ENCODE measurements around the gene CBLN1. TPM values are rescaled to one million over a fixed set of nuclear protein-coding genes. Genes with fewer than 3 reads are reported as not detected.

Gene CBLN1
- total and polyA plus RNA-seq, 4 donors, result 0.58 to 1.2 TPM; not detected in 2

- DNase-seq (no peak), ATAC-seq (ENCODE audit: low FRiP score) (no peak)
- 1 to 3% methylated on average over 11 of the region's 11 CpGs for WGBS, 2 donors
- no peak overlapping the region for H3K27ac ChIP-seq (ENCODE audit: low read depth in 1 of 2, low read length in 2 of 2)
- no peak overlapping the region for H3K4me3 ChIP-seq (ENCODE audit: low read length in 2 of 2)
- intact Hi-C loops (cut with DNase I), result no loop called here
- no peaks in the 10 kb centered on the region for H3K9me3 ChIP-seq (ENCODE audit: control insufficient read depth, low read length)
- H3K27me3 ChIP-seq (ENCODE audit: control insufficient read depth in 1 of 2, insufficient read depth in 2 of 2, low read length in 1 of 2), result peaks cover 0 to 4% of the 10 kb centered on the region in 2 donors
- H3K4me1 ChIP-seq (ENCODE audit: control insufficient read depth in 1 of 2, insufficient read depth in 2 of 2, low read length in 2 of 2), result no peaks in the 10 kb centered on the region
- H3K36me3 ChIP-seq (ENCODE audit: control insufficient read depth in 1 of 2, insufficient read depth in 2 of 2, low read length in 1 of 2), result no peaks in the 10 kb centered on the region
Measured at GRCh38 chr16:49274591-49274990, 7.0 kb downstream of the CBLN1 start.

DNA sequence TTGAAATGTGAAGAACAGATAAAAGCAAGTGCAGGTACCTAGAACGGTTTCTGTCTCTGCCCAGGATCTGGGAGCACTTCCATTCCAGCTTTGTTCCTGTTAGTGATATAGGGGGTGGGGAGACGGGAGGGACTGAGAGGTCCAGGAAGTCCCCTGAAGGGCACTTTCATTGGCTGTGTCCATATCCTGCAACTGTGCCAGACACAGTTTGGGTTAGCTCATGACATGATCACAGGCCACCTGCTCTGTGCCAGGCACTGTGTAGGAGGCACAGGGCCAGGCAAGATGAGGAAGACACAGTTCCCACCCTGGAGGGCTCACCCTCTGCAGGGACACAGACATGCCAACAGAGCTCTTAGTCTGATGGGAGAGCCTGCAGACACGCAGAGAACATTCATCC, 7.9 kb downstream of the CBLN1 start:
- ATAC-seq (ENCODE audit: low FRiP score), result no peak
- H3K27me3 ChIP-seq (ENCODE audit: control insufficient read depth in 1 of 2, insufficient read depth in 2 of 2, low read length in 1 of 2), result peaks cover 0 to 4% of the 10 kb centered on the region in 2 donors

GRCh38 chr16:49271363-49271762, 10.3 kb downstream of the CBLN1 start:
- Histone ChIP-seq H3K27ac (ENCODE audit: low read depth in 1 of 2, low read length in 2 of 2) (no peak overlapping the region), H3K4me1 (ENCODE audit: control insufficient read depth in 1 of 2, insufficient read depth in 2 of 2, low read length in 2 of 2) (no peaks in the 10 kb centered on the region), H3K36me3 (ENCODE audit: control insufficient read depth in 1 of 2, insufficient read depth in 2 of 2, low read length in 1 of 2) (no peaks in the 10 kb centered on the region), H3K9me3 (ENCODE audit: control insufficient read depth, low read length) (no peaks in the 10 kb centered on the region), H3K27me3 (ENCODE audit: control insufficient read depth in 1 of 2, insufficient read depth in 2 of 2, low read length in 1 of 2) (peaks cover 0 to 4% of the 10 kb centered on the region in 2 donors), H3K4me3 (ENCODE audit: low read length in 2 of 2) (no peak overlapping the region)
- no peak for DNase-seq
- 59 to 65% methylated on average over 3 of the region's 3 CpGs for WGBS, 2 donors
- ATAC-seq (ENCODE audit: low FRiP score), result no peak
- intact Hi-C loops (cut with DNase I), result no loop called here

More for the DNA sequence above, 7.9 kb downstream of the CBLN1 start:
- 23 to 27% methylated on average over 3 of the region's 3 CpGs for WGBS, 2 donors
- Histone ChIP-seq H3K4me3 (ENCODE audit: low read length in 2 of 2) (no peak overlapping the region), H3K4me1 (ENCODE audit: control insufficient read depth in 1 of 2, insufficient read depth in 2 of 2, low read length in 2 of 2) (no peaks in the 10 kb centered on the region), H3K36me3 (ENCODE audit: control insufficient read depth in 1 of 2, insufficient read depth in 2 of 2, low read length in 1 of 2) (no peaks in the 10 kb centered on the region), H3K9me3 (ENCODE audit: control insufficient read depth, low read length) (no peaks in the 10 kb centered on the region), H3K27ac (ENCODE audit: low read depth in 1 of 2, low read length in 2 of 2) (no peak overlapping the region)
- intact Hi-C loops (cut with DNase I), result no loop called here
- DNase-seq, result no peak

GRCh38 chr16:49269201-49269600, 12.4 kb downstream of the CBLN1 start:
- H3K4me3 ChIP-seq (ENCODE audit: low read length in 2 of 2), result no peak overlapping the region
- H3K27ac ChIP-seq (ENCODE audit: low read depth in 1 of 2, low read length in 2 of 2), result no peak overlapping the region
- H3K36me3 ChIP-seq (ENCODE audit: control insufficient read depth in 1 of 2, insufficient read depth in 2 of 2, low read length in 1 of 2), result no peaks in the 10 kb centered on the region
- no peak for DNase-seq
- intact Hi-C loops (cut with DNase I), result no loop called here
- no peak for ATAC-seq (ENCODE audit: low FRiP score)
- WGBS, 2 donors, result 54 to 74% methylated on average over 3 of the region's 3 CpGs
- no peaks in the 10 kb centered on the region for H3K4me1 ChIP-seq (ENCODE audit: control insufficient read depth in 1 of 2, insufficient read depth in 2 of 2, low read length in 2 of 2)
- no peaks in the 10 kb centered on the region for H3K9me3 ChIP-seq (ENCODE audit: control insufficient read depth, low read length)
- peaks cover 0 to 2% of the 10 kb centered on the region in 2 donors for H3K27me3 ChIP-seq (ENCODE audit: control insufficient read depth in 1 of 2, insufficient read depth in 2 of 2, low read length in 1 of 2)

- WGBS, 2 donors, result 42 to 43% methylated on average over 1 of the region's 1 CpG
- no peaks in the 10 kb centered on the region for H3K4me1 ChIP-seq (ENCODE audit: control insufficient read depth in 1 of 2, insufficient read depth in 2 of 2, low read length in 2 of 2)
- intact Hi-C loops (cut with DNase I), result no loop called here
- ATAC-seq (ENCODE audit: low FRiP score) (no peak), DNase-seq (no peak)
- H3K9me3 ChIP-seq (ENCODE audit: control insufficient read depth, low read length), result no peaks in the 10 kb centered on the region
- peaks cover 0 to 2% of the 10 kb centered on the region in 2 donors for H3K27me3 ChIP-seq (ENCODE audit: control insufficient read depth in 1 of 2, insufficient read depth in 2 of 2, low read length in 1 of 2)
- no peaks in the 10 kb centered on the region for H3K36me3 ChIP-seq (ENCODE audit: control insufficient read depth in 1 of 2, insufficient read depth in 2 of 2, low read length in 1 of 2)
- no peak overlapping the region for H3K4me3 ChIP-seq (ENCODE audit: low read length in 2 of 2)
- no peak overlapping the region for H3K27ac ChIP-seq (ENCODE audit: low read depth in 1 of 2, low read length in 2 of 2)
Measured at GRCh38 chr16:49268667-49269066, 13.0 kb downstream of the CBLN1 start.

DNA sequence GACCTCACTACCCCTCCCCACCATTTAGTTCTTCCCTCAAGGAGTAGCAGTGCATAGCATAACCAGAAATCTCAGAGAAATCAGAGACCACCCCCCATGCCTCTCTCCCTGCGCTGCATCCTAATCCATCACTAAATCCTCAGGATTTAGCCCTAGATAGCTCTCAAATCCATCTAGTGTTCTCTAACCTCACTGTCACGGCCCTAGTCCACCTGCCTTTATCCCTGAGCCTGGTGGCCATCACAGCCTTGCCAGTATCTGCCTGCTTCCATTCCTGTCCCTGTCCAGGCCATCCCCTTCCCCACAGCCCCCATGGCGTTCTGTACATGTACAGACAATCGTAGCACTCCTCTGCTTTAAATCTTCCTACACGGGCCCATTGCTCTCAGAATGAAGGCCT, 19.1 kb downstream of the CBLN1 start:
- H3K4me3 ChIP-seq (ENCODE audit: low read length in 2 of 2), result no peak overlapping the region
- 79 to 81% methylated on average over 5 of the region's 5 CpGs for WGBS, 2 donors
- H3K27me3 ChIP-seq (ENCODE audit: control insufficient read depth in 1 of 2, insufficient read depth in 2 of 2, low read length in 1 of 2), result no peaks in the 10 kb centered on the region
- no peaks in the 10 kb centered on the region for H3K36me3 ChIP-seq (ENCODE audit: control insufficient read depth in 1 of 2, insufficient read depth in 2 of 2, low read length in 1 of 2)
- DNase-seq (no peak), ATAC-seq (ENCODE audit: low FRiP score) (no peak)
- no peak overlapping the region for H3K27ac ChIP-seq (ENCODE audit: low read depth in 1 of 2, low read length in 2 of 2)
- H3K9me3 ChIP-seq (ENCODE audit: control insufficient read depth, low read length), result no peaks in the 10 kb centered on the region
- no peaks in the 10 kb centered on the region for H3K4me1 ChIP-seq (ENCODE audit: control insufficient read depth in 1 of 2, insufficient read depth in 2 of 2, low read length in 2 of 2)
- intact Hi-C loops (cut with DNase I), result no loop called here

- ATAC-seq (ENCODE audit: low FRiP score) (no peak), DNase-seq (no peak)
- no peaks in the 10 kb centered on the region for H3K9me3 ChIP-seq (ENCODE audit: control insufficient read depth, low read length)
- no peak overlapping the region for H3K27ac ChIP-seq (ENCODE audit: low read depth in 1 of 2, low read length in 2 of 2)
- H3K4me3 ChIP-seq (ENCODE audit: low read length in 2 of 2), result no peak overlapping the region
- intact Hi-C loops (cut with DNase I), result no loop called here
- H3K4me1 ChIP-seq (ENCODE audit: control insufficient read depth in 1 of 2, insufficient read depth in 2 of 2, low read length in 2 of 2), result no peaks in the 10 kb centered on the region
- no peaks in the 10 kb centered on the region for H3K27me3 ChIP-seq (ENCODE audit: control insufficient read depth in 1 of 2, insufficient read depth in 2 of 2, low read length in 1 of 2)
- no peaks in the 10 kb centered on the region for H3K36me3 ChIP-seq (ENCODE audit: control insufficient read depth in 1 of 2, insufficient read depth in 2 of 2, low read length in 1 of 2)
Measured at GRCh38 chr16:49261930-49262329, 19.7 kb downstream of the CBLN1 start.

GRCh38 chr16:49260956-49261530, 20.6 kb downstream of the CBLN1 start:
- DNase-seq (no peak), ATAC-seq (ENCODE audit: low FRiP score) (no peak)
- no peaks in the 10 kb centered on the region for H3K27me3 ChIP-seq (ENCODE audit: control insufficient read depth in 1 of 2, insufficient read depth in 2 of 2, low read length in 1 of 2)
- 47 to 50% methylated on average over 8 of the region's 8 CpGs for WGBS, 2 donors
- H3K4me1 ChIP-seq (ENCODE audit: control insufficient read depth in 1 of 2, insufficient read depth in 2 of 2, low read length in 2 of 2), result no peaks in the 10 kb centered on the region
- intact Hi-C loops (cut with DNase I), result no loop called here
- H3K36me3 ChIP-seq (ENCODE audit: control insufficient read depth in 1 of 2, insufficient read depth in 2 of 2, low read length in 1 of 2), result no peaks in the 10 kb centered on the region
- H3K9me3 ChIP-seq (ENCODE audit: control insufficient read depth, low read length), result no peaks in the 10 kb centered on the region
- no peak overlapping the region for H3K27ac ChIP-seq (ENCODE audit: low read depth in 1 of 2, low read length in 2 of 2)
- no peak overlapping the region for H3K4me3 ChIP-seq (ENCODE audit: low read length in 2 of 2)

GRCh38 chr16:49260253-49260652, 21.4 kb downstream of the CBLN1 start:
- WGBS, 2 donors, result 49 to 52% methylated on average over 3 of the region's 3 CpGs
- Histone ChIP-seq H3K9me3 (ENCODE audit: control insufficient read depth, low read length) (no peaks in the 10 kb centered on the region), H3K4me1 (ENCODE audit: control insufficient read depth in 1 of 2, insufficient read depth in 2 of 2, low read length in 2 of 2) (no peaks in the 10 kb centered on the region), H3K27me3 (ENCODE audit: control insufficient read depth in 1 of 2, insufficient read depth in 2 of 2, low read length in 1 of 2) (no peaks in the 10 kb centered on the region), H3K36me3 (ENCODE audit: control insufficient read depth in 1 of 2, insufficient read depth in 2 of 2, low read length in 1 of 2) (no peaks in the 10 kb centered on the region), H3K27ac (ENCODE audit: low read depth in 1 of 2, low read length in 2 of 2) (no peak overlapping the region), H3K4me3 (ENCODE audit: low read length in 2 of 2) (no peak overlapping the region)
- ATAC-seq (ENCODE audit: low FRiP score) (no peak), DNase-seq (no peak)
- intact Hi-C loops (cut with DNase I), result no loop called here
